Frontal cortex (tissue), 4 donors: Measurements from ENCODE around the gene XPNPEP2. TPM values are rescaled to one million over a fixed set of nuclear protein-coding genes. Genes with fewer than 3 reads are reported as not detected.

Experiments used
- DNase-seq, 2 donors: peaks; one replicate each; pipeline ENCODE4 v3.0.0; 2012; ENCODE audit warnings: low spot score in 2 of 2
- FAIRE-seq: peaks from 2 replicates; lab custom pipeline; 2012; peaks lifted over from hg19 to GRCh38; lab: Jason Lieb, UNC
- total RNA-seq: library from RNA; depleted of rRNA; stranded (reverse); fragments of >200 nt; gene quantifications from one replicate; pipeline ENCODE4 v1.2.3, GENCODE V29; 2014
- donor health status: control.
- donor health status: control.
- donor health status: control.

Gene XPNPEP2
- total RNA-seq, 1 donor from 2014 or later: under 0.01 TPM

- no peak for DNase-seq
These were observed 53.3 kb downstream of the XPNPEP2 start for GRCh38 chrX:129791961-129792570.

GRCh38 chrX:129792586-129793291 is 54.0 kb downstream of the XPNPEP2 start:
- DNase-seq (no peak), FAIRE-seq (no peak)

More at GRCh38 chrX:129791961-129792570, 53.3 kb downstream of the XPNPEP2 start:
- FAIRE-seq: no peak

GRCh38 chrX:129793604-129794191 is 54.9 kb downstream of the XPNPEP2 start:
- no peak for FAIRE-seq
- no peak for DNase-seq

GRCh38 chrX:129795584-129795983 is 56.8 kb downstream of the XPNPEP2 start:
- FAIRE-seq (no peak), DNase-seq (no peak)

- FAIRE-seq (no peak), DNase-seq (no peak)
These were observed 58.6 kb downstream of the XPNPEP2 start for GRCh38 chrX:129797251-129797906.

GRCh38 chrX:129798456-129798855 is 59.7 kb downstream of the XPNPEP2 start:
- DNase-seq (no peak), FAIRE-seq (no peak)

- FAIRE-seq: no peak
- no peak for DNase-seq
These were observed 60.1 kb downstream of the XPNPEP2 start for GRCh38 chrX:129798888-129799287.

GRCh38 chrX:129800186-129800585 is 61.4 kb downstream of the XPNPEP2 start:
- FAIRE-seq: no peak
- no peak for DNase-seq

GRCh38 chrX:129802863-129803262 is 64.1 kb downstream of the XPNPEP2 start:
- FAIRE-seq (no peak), DNase-seq (no peak)

GRCh38 chrX:129804806-129805205 is 66.0 kb downstream of the XPNPEP2 start:
- DNase-seq (no peak), FAIRE-seq (no peak)

- DNase-seq (no peak), FAIRE-seq (no peak)
These were observed 69.5 kb downstream of the XPNPEP2 start for GRCh38 chrX:129808158-129808828.

- no peak for FAIRE-seq
These were observed 70.3 kb downstream of the XPNPEP2 start for GRCh38 chrX:129808829-129809796.

GRCh38 chrX:129813662-129814368 is 75.0 kb downstream of the XPNPEP2 start:
- FAIRE-seq (no peak), DNase-seq (no peak)

More at GRCh38 chrX:129808829-129809796, 70.3 kb downstream of the XPNPEP2 start:
- DNase-seq: no peak

- DNase-seq: no peak
- FAIRE-seq: no peak
These were observed 79.3 kb downstream of the XPNPEP2 start for GRCh38 chrX:129818123-129818522.
